SK-N-SH (cell line): ENCODE results near the gene ISL2. TPM values are rescaled to one million over a fixed set of nuclear protein-coding genes. Genes with fewer than 3 reads are reported as not detected.

Source experiments
- CTCF ChIA-PET: fragments of 300-600, 350-600 bp; formaldehyde crosslinking; extraction: SDS; loops from one replicate; lab custom pipeline; 2021; lab: Yijun Ruan, JAX
- POLR2A ChIA-PET: fragments of 350-600 bp; sonication (Branson Sonifier 250); formaldehyde crosslinking; extraction: SDS; loops from one replicate; lab custom pipeline; 2020; ENCODE audit warnings: antibody characterized with exemption, inconsistent platforms; lab: Yijun Ruan, JAX
- DNase-seq: peaks from one replicate; pipeline ENCODE4 v3.0.0; 2012
- H2AFZ ChIP-seq: fragments of 200-600 bp; sonication (generic); 2 replicates; pipeline ENCODE4 v1.8.1; 2016; ENCODE audit warnings: antibody characterized with exemption, mild to moderate bottlenecking, low read depth
- H3F3A ChIP-seq: fragments of 200-600 bp; sonication (generic); replicated peaks from 2 replicates; pipeline ENCODE3; 2016; ENCODE audit warnings: antibody characterized with exemption, mild to moderate bottlenecking; ENCODE audit not compliant: insufficient read depth
- H3K27ac ChIP-seq, 2 experiments: fragments of 200-500 bp in 1 of 2; fragments of 200-600 bp in 1 of 2; sonication (Bioruptor generic) in 1 of 2; sonication (generic), shearing (Covaris generic) in 1 of 2; 2 replicates each; pipeline versions ENCODE4 v1.5.1 to v1.6.1; 2014 to 2016; ENCODE audit warnings: low read depth in 2 of 2, inconsistent platforms in 1 of 2, low read length in 1 of 2, mild to moderate bottlenecking in 1 of 2, mixed read lengths in 1 of 2
- H3K27me3 ChIP-seq: fragments of 200-600 bp; sonication (generic), shearing (Covaris generic); 2 replicates; pipeline ENCODE4 v1.6.1; 2016; ENCODE audit warnings: mixed run types; ENCODE audit not compliant: insufficient read depth
- H3K36me3 ChIP-seq, 2 experiments: fragments of 200-500 bp in 1 of 2; fragments of 200-600 bp in 1 of 2; sonication (Bioruptor generic) in 1 of 2; sonication (generic) in 1 of 2; replicated peaks in 1 of 2; 2 replicates each; pipeline versions ENCODE3 to v1.5.1; 2014 to 2016; ENCODE audit warnings: low read length in 1 of 2, mild to moderate bottlenecking in 1 of 2; ENCODE audit not compliant: insufficient read depth in 2 of 2, control insufficient read depth in 1 of 2
- H3K4me1 ChIP-seq, 2 experiments: fragments of 200-500 bp in 1 of 2; fragments of 200-600 bp in 1 of 2; sonication (Bioruptor generic) in 1 of 2; sonication (generic), shearing (Covaris generic) in 1 of 2; 2 replicates each; pipeline versions ENCODE4 v1.5.1 to v1.6.1; 2014 to 2016; ENCODE audit warnings: low read depth in 1 of 2, low read length in 1 of 2, mixed run types in 1 of 2; ENCODE audit not compliant: insufficient read depth in 2 of 2, control insufficient read depth in 1 of 2
- H3K4me2 ChIP-seq: fragments of 200-600 bp; sonication (generic), shearing (Covaris generic); 2 replicates; pipeline ENCODE4 v1.6.1; 2017; ENCODE audit warnings: mixed run types
- H3K4me3 ChIP-seq, 2 experiments: fragments of 200-500 bp in 1 of 2; fragments of 200-600 bp in 1 of 2; sonication (Bioruptor generic) in 1 of 2; sonication (generic), shearing (Covaris generic) in 1 of 2; 2 replicates each; pipeline versions ENCODE4 v1.5.1 to v1.8.1; 2014 to 2016; ENCODE audit warnings: low read depth in 2 of 2, inconsistent platforms in 1 of 2, low read length in 1 of 2, mild to moderate bottlenecking in 1 of 2, mixed read lengths in 1 of 2, moderate library complexity in 1 of 2
- H3K79me2 ChIP-seq: fragments of 200-600 bp; sonication (generic); 2 replicates; pipeline ENCODE4 v1.8.1; 2017; ENCODE audit warnings: mild to moderate bottlenecking; ENCODE audit not compliant: insufficient read depth
- H3K9ac ChIP-seq: fragments of 200-600 bp; sonication (generic); 2 replicates; pipeline ENCODE4 v1.6.1; 2017; ENCODE audit warnings: mixed run types
- H3K9me2 ChIP-seq: fragments of 200-600 bp; sonication (generic); 2 replicates; pipeline ENCODE4 v1.6.1; 2017; ENCODE audit warnings: mixed run types
- H3K9me3 ChIP-seq: fragments of 200-600 bp; sonication (generic); 2 replicates; pipeline ENCODE4 v1.6.1; 2017; ENCODE audit warnings: mixed run types, mild to moderate bottlenecking, moderate library complexity
- H4K20me1 ChIP-seq: fragments of 200-600 bp; sonication (generic); 2 replicates; pipeline ENCODE4 v1.6.1; 2017; ENCODE audit warnings: mild to moderate bottlenecking, mixed run types; ENCODE audit not compliant: insufficient read depth
- CTCF ChIP-seq: fragments of 200-600 bp; sonication (generic); IDR thresholded peaks from 2 replicates; pipeline ENCODE4 v1.6.1; 2017; ENCODE audit warnings: antibody characterized with exemption, mild to moderate bottlenecking, moderate library complexity
- EP300 ChIP-seq, 2 experiments: IDR thresholded peaks; 2 replicates each; pipeline versions ENCODE4 v1.4.0 to v1.6.1; 2012; ENCODE audit warnings: borderline replicate concordance in 1 of 2, low read depth in 1 of 2, low read length in 1 of 2
- FOSL2 ChIP-seq: IDR thresholded peaks from 2 replicates; pipeline ENCODE4 v1.4.0; 2012; ENCODE audit warnings: low read depth, mild to moderate bottlenecking, moderate library complexity, borderline replicate concordance
- GABPA ChIP-seq: IDR thresholded peaks from 2 replicates; pipeline ENCODE4 v1.4.0; 2012; ENCODE audit warnings: low read depth, mild to moderate bottlenecking
- MAX ChIP-seq: IDR thresholded peaks from 2 replicates; pipeline ENCODE4 v1.4.0; 2012; ENCODE audit warnings: low read depth
- MEF2A ChIP-seq: IDR thresholded peaks from 2 replicates; pipeline ENCODE4 v1.4.0; 2012; ENCODE audit warnings: low read depth, borderline replicate concordance
- RAD21 ChIP-seq: IDR thresholded peaks from 2 replicates; pipeline ENCODE4 v1.6.1; 2012; ENCODE audit warnings: mild to moderate bottlenecking, low read length
- SMC3 ChIP-seq: IDR thresholded peaks from 2 replicates; pipeline ENCODE4 v1.6.1; 2012; ENCODE audit warnings: low read depth, low read length, improper control_type of control experiment
- WGBS: methylation state at CpG from one replicate; pipeline ENCODE4 v1.1.6; 2017; ENCODE audit warnings: low lambda C conversion rate; 5-methylcytosine and 5-hydroxymethylcytosine counted together
- polyA plus RNA-seq, 3 experiments: library from polyadenylated mRNA; depleted of rRNA; stranded (reverse); fragments of >200 nt; gene quantifications; 2 replicates each; pipeline ENCODE4 v1.2.3, GENCODE V29; 2012
- TF ChIP-seq, protein P1 (sequence below): IDR thresholded peaks from 2 replicates; pipeline ENCODE4; 2012

ISL2 gene
- polyA plus RNA-seq, 1 of the 3 experiments (the other 2 are of a cell fraction): 6.0 TPM

DNA sequence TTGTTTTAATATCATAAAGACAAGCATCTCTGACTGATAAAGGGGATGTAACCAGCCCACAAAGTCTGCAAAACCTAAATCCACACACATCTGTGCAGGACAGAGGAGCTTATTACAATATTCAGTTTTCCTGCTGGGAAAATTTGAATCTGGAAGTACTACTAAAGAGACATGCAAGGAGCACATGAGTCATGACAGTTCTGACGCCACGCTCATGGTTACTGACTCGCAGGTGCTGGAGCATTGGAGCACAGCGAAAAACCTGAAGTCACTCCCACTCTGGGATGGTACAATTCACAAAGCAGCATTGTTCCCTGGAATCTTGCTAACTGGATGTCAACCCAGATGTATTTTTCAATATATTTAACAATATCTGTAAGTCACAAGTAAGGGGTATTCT lies 7.6 kb upstream of the ISL2 start:
- no peak for DNase-seq
- no peaks in the 10 kb centered on the region for H3K27me3 ChIP-seq
- H4K20me1 ChIP-seq: no peaks in the 10 kb centered on the region
- no peaks in the 10 kb centered on the region for H3K9me2 ChIP-seq
- no peak overlapping the region for H3K9ac ChIP-seq
- no peaks in the 10 kb centered on the region for H3K36me3 ChIP-seq
- H3K9me3 ChIP-seq: no peaks in the 10 kb centered on the region
- H3K4me3 ChIP-seq: no peak overlapping the region
- H3K4me1 ChIP-seq: peaks cover 0 to 2% of the 10 kb centered on the region in 2 experiments; a peak in 1 of 4 replicates
- ChIA-PET CTCF (interaction anchor here (1.0 to 2.8 kb wide), 7 partner anchors 11 to 142 kb away, joined by 3 to 18 read pairs (median 6); no protein-coding TSS in a partner anchor), POLR2A (no interaction called here)
- H3K79me2 ChIP-seq: no peaks in the 10 kb centered on the region
- H3K27ac ChIP-seq: no peak overlapping the region
- H2AFZ ChIP-seq: no peak overlapping the region
- WGBS: 46% methylated on average over 4 of the region's 4 CpGs
- H3K4me2 ChIP-seq: no peak overlapping the region
- TF ChIP-seq GABPA (no peak), FOSL2 (peak; percentile 21; the same call in 1 of the 2 replicates), MEF2A (no peak), EP300 (IDR thresholded peaks at IDR 0.05; ENCODE audit: borderline replicate concordance in 1 of 2, low read depth in 1 of 2, low read length in 1 of 2) (no peak), MAX (no peak)
- peaks cover 5% of the 10 kb centered on the region for H3F3A ChIP-seq

DNA sequence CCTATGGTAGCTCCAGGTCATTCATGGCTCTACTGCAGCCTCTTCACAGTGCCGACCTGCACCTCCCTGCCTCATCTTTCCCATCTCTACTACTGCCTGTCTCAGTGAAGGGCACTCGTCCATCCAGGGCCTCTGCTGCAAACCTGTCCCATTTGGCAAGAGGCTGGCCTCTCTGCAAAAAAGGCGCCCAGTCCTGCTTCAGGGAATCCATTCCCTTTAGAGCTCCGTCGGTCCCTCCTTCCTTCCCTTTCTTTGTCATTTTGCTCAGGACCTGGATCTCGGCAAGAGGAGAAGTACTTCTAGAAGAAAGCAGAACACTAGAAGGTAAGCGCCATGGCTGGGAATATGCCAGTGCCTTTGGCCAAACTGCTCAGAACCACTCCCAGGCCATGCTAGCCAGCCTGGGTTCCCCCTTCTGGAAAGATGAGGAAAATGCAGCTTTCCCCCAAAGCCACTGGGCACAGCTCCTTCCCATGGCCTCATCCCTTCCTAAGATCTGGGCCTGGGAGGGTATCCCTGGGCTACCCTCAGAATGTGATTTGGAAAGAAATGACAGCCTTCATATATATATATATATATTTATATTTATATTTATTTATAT lies 6.4 kb upstream of the ISL2 start:
- 84% methylated on average over 7 of the region's 7 CpGs for WGBS
- H3K4me1 ChIP-seq: peaks cover 0 to 5% of the 10 kb centered on the region in 2 experiments; a peak in 1 of 4 replicates
- H3K4me2 ChIP-seq: no peak overlapping the region
- no peaks in the 10 kb centered on the region for H3K79me2 ChIP-seq
- no peaks in the 10 kb centered on the region for H3K9me3 ChIP-seq
- H3F3A ChIP-seq: no peaks in the 10 kb centered on the region
- no peak overlapping the region for H3K27ac ChIP-seq
- no peaks in the 10 kb centered on the region for H3K9me2 ChIP-seq
- peak; percentile 71 for DNase-seq
- H4K20me1 ChIP-seq: no peaks in the 10 kb centered on the region
- ChIA-PET CTCF (interaction anchor here (0.6 to 2.8 kb wide), 23 partner anchors 11 to 538 kb away, joined by 3 to 18 read pairs (median 4); no protein-coding TSS in a partner anchor), POLR2A (interaction anchor here (0.7 to 1.3 kb wide), 2 partner anchors 19 to 601 kb away, joined by 3 read pairs; partner anchors contain the start of genes ETFA and RCN2)
- H3K36me3 ChIP-seq: no peaks in the 10 kb centered on the region
- no peak overlapping the region for H2AFZ ChIP-seq
- TF ChIP-seq, protein P1, sequence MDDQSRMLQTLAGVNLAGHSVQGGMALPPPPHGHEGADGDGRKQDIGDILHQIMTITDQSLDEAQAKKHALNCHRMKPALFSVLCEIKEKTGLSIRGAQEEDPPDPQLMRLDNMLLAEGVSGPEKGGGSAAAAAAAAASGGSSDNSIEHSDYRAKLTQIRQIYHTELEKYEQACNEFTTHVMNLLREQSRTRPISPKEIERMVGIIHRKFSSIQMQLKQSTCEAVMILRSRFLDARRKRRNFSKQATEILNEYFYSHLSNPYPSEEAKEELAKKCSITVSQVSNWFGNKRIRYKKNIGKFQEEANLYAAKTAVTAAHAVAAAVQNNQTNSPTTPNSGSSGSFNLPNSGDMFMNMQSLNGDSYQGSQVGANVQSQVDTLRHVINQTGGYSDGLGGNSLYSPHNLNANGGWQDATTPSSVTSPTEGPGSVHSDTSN: no peak
- peak; percentile 67 for TF ChIP-seq RAD21
- peak; percentile 67 for TF ChIP-seq SMC3
- peak; percentile 52 for TF ChIP-seq CTCF
- H3K9ac ChIP-seq: no peak overlapping the region
- H3K27me3 ChIP-seq: no peaks in the 10 kb centered on the region
- H3K4me3 ChIP-seq: no peak overlapping the region
